OCI-LY1 (cell line): Measurements from ENCODE around the gene HDAC9.

Experiments
- EZH2 ChIP-seq: fragments of 200-600 bp; sonication (generic), shearing (Covaris generic); IDR thresholded peaks from 2 replicates; pipeline ENCODE4 v1.8.0; 2017; ENCODE audit warnings: borderline replicate concordance, mixed run types, mild to moderate bottlenecking, antibody characterized with exemption, low read length, moderate library complexity, mixed read lengths
- TF ChIP-seq, protein P1 (sequence below): fragments of 200-600 bp; sonication (generic), shearing (Covaris generic); IDR thresholded peaks from 2 replicates; pipeline ENCODE4 v1.5.1; 2017; ENCODE audit warnings: mild to moderate bottlenecking, antibody characterized with exemption, low read length, moderate library complexity, mixed read lengths

DNA sequence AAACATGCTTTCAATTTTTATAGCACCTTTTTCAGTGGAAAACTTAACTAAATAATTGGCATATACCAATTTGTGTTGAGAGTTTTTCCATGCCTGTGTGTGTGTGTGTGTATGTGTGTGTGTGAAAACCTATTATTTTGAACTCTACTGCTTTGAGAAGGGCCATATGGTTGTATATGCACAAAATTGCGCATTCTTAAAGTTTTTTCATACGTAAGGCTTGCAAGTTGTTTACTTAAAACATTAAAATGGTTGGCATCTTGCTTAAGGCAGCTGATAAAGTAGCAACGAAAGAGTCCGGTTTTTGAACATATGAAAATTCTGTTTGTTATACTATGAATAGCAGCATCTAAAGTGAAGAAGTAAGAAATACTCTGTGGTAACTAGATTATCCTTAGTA is 84.1 kb downstream of the HDAC9 start:
- TF ChIP-seq, protein P1, sequence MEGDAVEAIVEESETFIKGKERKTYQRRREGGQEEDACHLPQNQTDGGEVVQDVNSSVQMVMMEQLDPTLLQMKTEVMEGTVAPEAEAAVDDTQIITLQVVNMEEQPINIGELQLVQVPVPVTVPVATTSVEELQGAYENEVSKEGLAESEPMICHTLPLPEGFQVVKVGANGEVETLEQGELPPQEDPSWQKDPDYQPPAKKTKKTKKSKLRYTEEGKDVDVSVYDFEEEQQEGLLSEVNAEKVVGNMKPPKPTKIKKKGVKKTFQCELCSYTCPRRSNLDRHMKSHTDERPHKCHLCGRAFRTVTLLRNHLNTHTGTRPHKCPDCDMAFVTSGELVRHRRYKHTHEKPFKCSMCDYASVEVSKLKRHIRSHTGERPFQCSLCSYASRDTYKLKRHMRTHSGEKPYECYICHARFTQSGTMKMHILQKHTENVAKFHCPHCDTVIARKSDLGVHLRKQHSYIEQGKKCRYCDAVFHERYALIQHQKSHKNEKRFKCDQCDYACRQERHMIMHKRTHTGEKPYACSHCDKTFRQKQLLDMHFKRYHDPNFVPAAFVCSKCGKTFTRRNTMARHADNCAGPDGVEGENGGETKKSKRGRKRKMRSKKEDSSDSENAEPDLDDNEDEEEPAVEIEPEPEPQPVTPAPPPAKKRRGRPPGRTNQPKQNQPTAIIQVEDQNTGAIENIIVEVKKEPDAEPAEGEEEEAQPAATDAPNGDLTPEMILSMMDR = no peak
- TF ChIP-seq EZH2 = no peak
